HCT116 (cell line): Measurements from ENCODE around the gene ZNHIT2. TPM values are rescaled to one million over a fixed set of nuclear protein-coding genes. Genes with fewer than 3 reads are reported as not detected.

ENCODE experiments used
- ATAC-seq: fragments of 200-7000 bp; cut with Tn5 transposase; 2 replicates; pipeline ENCODE4 v1.9.1; 2020; ENCODE audit warnings: mild to moderate bottlenecking, moderate library complexity
- BruUV-seq: library from RNA; stranded (reverse); fragments of 400-500 nt; replicated peaks from 2 replicates; lab custom pipeline; 2021; lab: Mats Ljungman, UMichigan
- CTCF ChIA-PET: fragments of 300-600 bp; sonication (Branson Sonifier 250); formaldehyde crosslinking; loops from one replicate; lab custom pipeline; 2021; ENCODE audit warnings: antibody characterized with exemption; lab: Charles Lee
- POLR2A ChIA-PET: fragments of 300-600, 350-600 bp; sonication (Branson Sonifier 250); formaldehyde crosslinking; loops from one replicate; lab custom pipeline; 2021; ENCODE audit warnings: antibody characterized with exemption; lab: Charles Lee
- RAD21 ChIA-PET, 2 experiments: fragments of 300-600 bp; sonication (Branson Sonifier 250); formaldehyde crosslinking; loops; one replicate each; lab custom pipeline; 2023; ENCODE audit warnings: low total read pairs in 2 of 2; ENCODE audit not compliant: uncharacterized antibody in 2 of 2, unreplicated experiment in 2 of 2, low non-redundant PET in 1 of 2; lab: Charles Lee
- DNase-seq: peaks from one replicate; pipeline ENCODE4 v3.0.0-alpha.2; 2010; ENCODE audit warnings: low read depth, low spot score
- H2AFZ ChIP-seq: fragments of 200-600 bp; shearing (Covaris generic), sonication (generic); 2 replicates; pipeline ENCODE4 v1.6.1; 2017; ENCODE audit warnings: low read depth, mixed run types, mixed read lengths, antibody characterized with exemption, low read length; ENCODE audit not compliant: poor library complexity, severe bottlenecking
- H3K27ac ChIP-seq: 2 replicates; pipeline ENCODE4 v1.5.1; 2012; ENCODE audit warnings: low read depth, low read length
- H3K27me3 ChIP-seq: fragments of 200-600 bp; sonication (generic); 2 replicates; pipeline ENCODE4 v1.6.1; 2016; ENCODE audit warnings: mixed run types, low read length, mixed read lengths; ENCODE audit not compliant: insufficient read depth
- H3K36me3 ChIP-seq, 2 experiments: fragments of 200-500 bp in 1 of 2; fragments of 200-600 bp in 1 of 2; sonication (Bioruptor generic) in 1 of 2; sonication (generic) in 1 of 2; 2 replicates each; pipeline versions ENCODE4 v1.5.1 to v1.6.1; 2014 to 2016; ENCODE audit warnings: low read length in 2 of 2, inconsistent platforms in 1 of 2, mixed read lengths in 1 of 2, mixed run types in 1 of 2; ENCODE audit not compliant: insufficient read depth in 2 of 2, control insufficient read depth in 1 of 2
- H3K4me1 ChIP-seq, 2 experiments: fragments of 200-600 bp in 1 of 2; sonication (generic) in 1 of 2; 2 replicates each; pipeline versions ENCODE4 v1.5.1 to v1.6.1; 2012 to 2017; ENCODE audit warnings: low read length in 2 of 2, inconsistent platforms in 1 of 2, mild to moderate bottlenecking in 1 of 2, mixed read lengths in 1 of 2, mixed run types in 1 of 2, moderate library complexity in 1 of 2; ENCODE audit not compliant: insufficient read depth in 2 of 2, control insufficient read depth in 1 of 2
- H3K4me2 ChIP-seq: fragments of 200-600 bp; sonication (generic); 2 replicates; pipeline ENCODE4 v1.6.1; 2017; ENCODE audit warnings: mixed run types, low read length, mixed read lengths
- H3K4me3 ChIP-seq, 2 experiments: fragments of 200-600 bp in 1 of 2; sonication (generic) in 1 of 2; replicated peaks in 1 of 2; 2 replicates each; pipeline ENCODE4 v1.5.1; 2011 to 2016; ENCODE audit warnings: low read length in 2 of 2, control low read depth in 1 of 2, low read depth in 1 of 2, mild to moderate bottlenecking in 1 of 2, mixed read lengths in 1 of 2, mixed run types in 1 of 2
- H3K79me2 ChIP-seq: fragments of 200-600 bp; sonication (generic); 2 replicates; pipeline ENCODE4 v1.6.1; 2017; ENCODE audit warnings: mild to moderate bottlenecking, mixed run types, low read length, moderate library complexity, mixed read lengths; ENCODE audit not compliant: insufficient read depth
- H3K9ac ChIP-seq: fragments of 200-600 bp; sonication (generic); 2 replicates; pipeline ENCODE4 v1.6.1; 2016; ENCODE audit warnings: low read length, mixed read lengths
- H3K9me2 ChIP-seq: fragments of 200-600 bp; sonication (generic), shearing (Covaris generic); 2 replicates; pipeline ENCODE4 v1.6.1; 2017; ENCODE audit warnings: mixed run types, mild to moderate bottlenecking, moderate library complexity; ENCODE audit not compliant: insufficient read depth
- H3K9me3 ChIP-seq, 2 experiments: fragments of 200-500 bp in 1 of 2; fragments of 200-600 bp in 1 of 2; sonication (Bioruptor generic) in 1 of 2; sonication (generic) in 1 of 2; 2 replicates each; pipeline ENCODE4 v1.6.1; 2014 to 2017; ENCODE audit warnings: low read length in 2 of 2, mixed read lengths in 2 of 2, inconsistent platforms in 1 of 2, low read depth in 1 of 2, mild to moderate bottlenecking in 1 of 2, mixed run types in 1 of 2, moderate library complexity in 1 of 2; ENCODE audit not compliant: control insufficient read depth in 1 of 2, insufficient read depth in 1 of 2
- H4K20me1 ChIP-seq: fragments of 200-600 bp; sonication (generic), shearing (Covaris generic); 2 replicates; pipeline ENCODE4 v1.6.1; 2017; ENCODE audit warnings: mixed run types, mild to moderate bottlenecking, moderate library complexity; ENCODE audit not compliant: insufficient read depth
- CBX3 ChIP-seq: IDR thresholded peaks from 2 replicates; pipeline ENCODE4 v1.6.1; 2012; ENCODE audit warnings: low read depth
- CEBPB ChIP-seq: IDR thresholded peaks from 2 replicates; pipeline ENCODE4 v1.6.1; 2012; ENCODE audit warnings: low read depth
- EZH2 ChIP-seq: fragments of 200-600 bp; sonication (generic); IDR thresholded peaks from 2 replicates; pipeline ENCODE4 v1.6.1; 2017; ENCODE audit warnings: antibody characterized with exemption, mixed run types
- FOSL1 ChIP-seq: IDR thresholded peaks from 2 replicates; pipeline ENCODE4 v1.6.1; 2012; ENCODE audit warnings: low read depth
- JUND ChIP-seq: IDR thresholded peaks from 2 replicates; pipeline ENCODE4 v1.6.1; 2012
- MAX ChIP-seq: IDR thresholded peaks from 2 replicates; pipeline ENCODE4 v1.6.1; 2012
- POLR2AphosphoS5 ChIP-seq: IDR thresholded peaks from 2 replicates; pipeline ENCODE4 v1.6.1; 2011; ENCODE audit warnings: mild to moderate bottlenecking, low read depth, low read length, moderate library complexity
- YY1 ChIP-seq: IDR thresholded peaks from 2 replicates; pipeline ENCODE4 v1.6.1; 2011; ENCODE audit warnings: low read length, low read depth, moderate library complexity, mild to moderate bottlenecking; ENCODE audit not compliant: insufficient replicate concordance; ENCODE audit errors: extremely low read depth
- ZFX ChIP-seq: fragments of 450-650 bp; IDR thresholded peaks from 2 replicates; pipeline ENCODE4 v1.6.1; 2017
- intact Hi-C: fragments of 100-400 bp; cut with micrococcal nuclease; formaldehyde crosslinking; loops from 2 replicates; pipeline ENCODE4 v1.10.0; 2022
- total RNA-seq: library from RNA; stranded (reverse); gene quantifications from one replicate; pipeline ENCODE4 v1.2.1, GENCODE V29; 2021; ENCODE audit not compliant: unreplicated experiment
- TF ChIP-seq, protein P1 (sequence below): IDR thresholded peaks from 2 replicates; pipeline ENCODE4 v1.6.1; 2012
- TF ChIP-seq, protein P2 (sequence below): IDR thresholded peaks from 2 replicates; pipeline ENCODE4 v1.6.1; 2012; ENCODE audit warnings: low read depth
- TF ChIP-seq, protein P3 (sequence below), 3 experiments: fragments of 200-600 bp in 1 of 3; sonication (generic) in 1 of 3; IDR thresholded peaks in 2 of 3; conservative IDR thresholded peaks in 1 of 3; 2 replicates each; pipeline ENCODE4 v1.5.1; 2012 to 2017; ENCODE audit warnings: low read depth in 2 of 3, low read length in 2 of 3, antibody characterized with exemption in 1 of 3, borderline replicate concordance in 1 of 3, control low read depth in 1 of 3, mild to moderate bottlenecking in 1 of 3, mixed read lengths in 1 of 3, mixed run types in 1 of 3, moderate library complexity in 1 of 3; ENCODE audit not compliant: insufficient read depth in 1 of 3

The ZNHIT2 gene
- total RNA-seq, 1 experiment from 2014 or later, result 18.8 TPM

DNA sequence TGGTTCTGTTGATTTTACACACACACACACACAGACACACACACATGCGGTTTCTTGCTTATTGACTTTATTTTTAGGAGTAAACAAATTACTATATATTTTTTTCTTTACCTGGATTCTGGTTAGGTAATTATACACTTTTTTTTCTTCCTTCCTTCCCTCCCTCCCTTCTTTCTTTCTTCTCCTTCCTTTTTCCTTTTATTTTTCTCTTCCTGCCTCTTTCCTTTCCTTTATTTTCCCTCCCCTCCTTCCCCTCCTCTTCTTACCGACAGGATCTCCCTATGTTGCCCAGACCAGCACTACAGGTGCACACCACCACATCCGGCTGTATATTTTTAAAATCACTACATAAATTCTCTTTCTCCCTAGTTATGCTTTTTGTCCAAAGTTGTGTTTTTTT, 49.4 kb upstream of the ZNHIT2 start:
- Histone ChIP-seq H3K27me3 (no peaks in the 10 kb centered on the region), H3K4me1 (peaks cover 9 to 16% of the 10 kb centered on the region in 2 experiments; a peak in 3 of 4 replicates), H4K20me1 (no peaks in the 10 kb centered on the region), H3K9me2 (no peaks in the 10 kb centered on the region), H3K4me2 (no peak overlapping the region), H2AFZ (no peak overlapping the region), H3K36me3 (no peaks in the 10 kb centered on the region), H3K27ac (no peak overlapping the region), H3K9ac (no peak overlapping the region), H3K79me2 (no peaks in the 10 kb centered on the region), H3K9me3 (no peaks in the 10 kb centered on the region), H3K4me3 (no peak overlapping the region)
- no peak for DNase-seq
- RAD21 ChIA-PET, result no interaction called here
- no peak for ATAC-seq
- intact Hi-C loops, result no loop called here
- TF ChIP-seq CEBPB, result no peak
- no peak for TF ChIP-seq YY1
- no peak for TF ChIP-seq JUND
- no peak for TF ChIP-seq ZFX
- TF ChIP-seq CBX3, result no peak
- no peak for TF ChIP-seq MAX
- no peak for TF ChIP-seq POLR2AphosphoS5
- TF ChIP-seq, protein P1, sequence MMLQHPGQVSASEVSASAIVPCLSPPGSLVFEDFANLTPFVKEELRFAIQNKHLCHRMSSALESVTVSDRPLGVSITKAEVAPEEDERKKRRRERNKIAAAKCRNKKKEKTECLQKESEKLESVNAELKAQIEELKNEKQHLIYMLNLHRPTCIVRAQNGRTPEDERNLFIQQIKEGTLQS, result no peak
- TF ChIP-seq, protein P2, sequence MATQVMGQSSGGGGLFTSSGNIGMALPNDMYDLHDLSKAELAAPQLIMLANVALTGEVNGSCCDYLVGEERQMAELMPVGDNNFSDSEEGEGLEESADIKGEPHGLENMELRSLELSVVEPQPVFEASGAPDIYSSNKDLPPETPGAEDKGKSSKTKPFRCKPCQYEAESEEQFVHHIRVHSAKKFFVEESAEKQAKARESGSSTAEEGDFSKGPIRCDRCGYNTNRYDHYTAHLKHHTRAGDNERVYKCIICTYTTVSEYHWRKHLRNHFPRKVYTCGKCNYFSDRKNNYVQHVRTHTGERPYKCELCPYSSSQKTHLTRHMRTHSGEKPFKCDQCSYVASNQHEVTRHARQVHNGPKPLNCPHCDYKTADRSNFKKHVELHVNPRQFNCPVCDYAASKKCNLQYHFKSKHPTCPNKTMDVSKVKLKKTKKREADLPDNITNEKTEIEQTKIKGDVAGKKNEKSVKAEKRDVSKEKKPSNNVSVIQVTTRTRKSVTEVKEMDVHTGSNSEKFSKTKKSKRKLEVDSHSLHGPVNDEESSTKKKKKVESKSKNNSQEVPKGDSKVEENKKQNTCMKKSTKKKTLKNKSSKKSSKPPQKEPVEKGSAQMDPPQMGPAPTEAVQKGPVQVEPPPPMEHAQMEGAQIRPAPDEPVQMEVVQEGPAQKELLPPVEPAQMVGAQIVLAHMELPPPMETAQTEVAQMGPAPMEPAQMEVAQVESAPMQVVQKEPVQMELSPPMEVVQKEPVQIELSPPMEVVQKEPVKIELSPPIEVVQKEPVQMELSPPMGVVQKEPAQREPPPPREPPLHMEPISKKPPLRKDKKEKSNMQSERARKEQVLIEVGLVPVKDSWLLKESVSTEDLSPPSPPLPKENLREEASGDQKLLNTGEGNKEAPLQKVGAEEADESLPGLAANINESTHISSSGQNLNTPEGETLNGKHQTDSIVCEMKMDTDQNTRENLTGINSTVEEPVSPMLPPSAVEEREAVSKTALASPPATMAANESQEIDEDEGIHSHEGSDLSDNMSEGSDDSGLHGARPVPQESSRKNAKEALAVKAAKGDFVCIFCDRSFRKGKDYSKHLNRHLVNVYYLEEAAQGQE, result no peak
- TF ChIP-seq EZH2, result no peak
- TF ChIP-seq, protein P3, sequence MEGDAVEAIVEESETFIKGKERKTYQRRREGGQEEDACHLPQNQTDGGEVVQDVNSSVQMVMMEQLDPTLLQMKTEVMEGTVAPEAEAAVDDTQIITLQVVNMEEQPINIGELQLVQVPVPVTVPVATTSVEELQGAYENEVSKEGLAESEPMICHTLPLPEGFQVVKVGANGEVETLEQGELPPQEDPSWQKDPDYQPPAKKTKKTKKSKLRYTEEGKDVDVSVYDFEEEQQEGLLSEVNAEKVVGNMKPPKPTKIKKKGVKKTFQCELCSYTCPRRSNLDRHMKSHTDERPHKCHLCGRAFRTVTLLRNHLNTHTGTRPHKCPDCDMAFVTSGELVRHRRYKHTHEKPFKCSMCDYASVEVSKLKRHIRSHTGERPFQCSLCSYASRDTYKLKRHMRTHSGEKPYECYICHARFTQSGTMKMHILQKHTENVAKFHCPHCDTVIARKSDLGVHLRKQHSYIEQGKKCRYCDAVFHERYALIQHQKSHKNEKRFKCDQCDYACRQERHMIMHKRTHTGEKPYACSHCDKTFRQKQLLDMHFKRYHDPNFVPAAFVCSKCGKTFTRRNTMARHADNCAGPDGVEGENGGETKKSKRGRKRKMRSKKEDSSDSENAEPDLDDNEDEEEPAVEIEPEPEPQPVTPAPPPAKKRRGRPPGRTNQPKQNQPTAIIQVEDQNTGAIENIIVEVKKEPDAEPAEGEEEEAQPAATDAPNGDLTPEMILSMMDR (IDR thresholded peaks at IDR 0.05 in 2 of 3, conservative IDR thresholded peaks at IDR 0.05 in 1 of 3; ENCODE audit: borderline replicate concordance in 1 of 3, insufficient read depth in 1 of 3, low read depth in 2 of 3, low read length in 2 of 3), result no peak
- no peak for TF ChIP-seq FOSL1
- no TSS peak for BruUV-seq
- CTCF ChIA-PET, result no interaction called here
- POLR2A ChIA-PET, result no interaction called here
